Measurements from ENCODE around the gene CAMTA1.

The CAMTA1 gene

GRCh38 chr1:6861075-6861724 is 75.9 kb downstream of the CAMTA1 start:
- no peak for ATAC-seq
- TF ChIP-seq ISL1 (CRISPR knock-in tag; IDR thresholded peaks at IDR 0.05) (no peak), ZNF8 (CRISPR knock-in tag; IDR thresholded peaks at IDR 0.05) (no peak), ESRRG (CRISPR knock-in tag; IDR thresholded peaks at IDR 0.05) (no peak), PPARA (CRISPR knock-in tag; IDR thresholded peaks at IDR 0.05; ENCODE audit: borderline replicate concordance) (no peak), ZFP3 (CRISPR knock-in tag; IDR thresholded peaks at IDR 0.05) (no peak), RARB (CRISPR knock-in tag; IDR thresholded peaks at IDR 0.05) (no peak), TCF4 (CRISPR knock-in tag; IDR thresholded peaks at IDR 0.05; ENCODE audit: borderline replicate concordance) (no peak)
- TF ChIP-seq, protein P1, sequence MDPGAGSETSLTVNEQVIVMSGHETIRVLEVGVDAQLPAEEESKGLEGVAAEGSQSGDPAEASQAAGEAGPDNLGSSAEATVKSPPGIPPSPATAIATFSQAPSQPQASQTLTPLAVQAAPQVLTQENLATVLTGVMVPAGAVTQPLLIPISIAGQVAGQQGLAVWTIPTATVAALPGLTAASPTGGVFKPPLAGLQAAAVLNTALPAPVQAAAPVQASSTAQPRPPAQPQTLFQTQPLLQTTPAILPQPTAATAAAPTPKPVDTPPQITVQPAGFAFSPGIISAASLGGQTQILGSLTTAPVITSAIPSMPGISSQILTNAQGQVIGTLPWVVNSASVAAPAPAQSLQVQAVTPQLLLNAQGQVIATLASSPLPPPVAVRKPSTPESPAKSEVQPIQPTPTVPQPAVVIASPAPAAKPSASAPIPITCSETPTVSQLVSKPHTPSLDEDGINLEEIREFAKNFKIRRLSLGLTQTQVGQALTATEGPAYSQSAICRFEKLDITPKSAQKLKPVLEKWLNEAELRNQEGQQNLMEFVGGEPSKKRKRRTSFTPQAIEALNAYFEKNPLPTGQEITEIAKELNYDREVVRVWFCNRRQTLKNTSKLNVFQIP (CRISPR knock-in tag; IDR thresholded peaks at IDR 0.05; ENCODE audit: borderline replicate concordance, low read depth), result no peak

DNA sequence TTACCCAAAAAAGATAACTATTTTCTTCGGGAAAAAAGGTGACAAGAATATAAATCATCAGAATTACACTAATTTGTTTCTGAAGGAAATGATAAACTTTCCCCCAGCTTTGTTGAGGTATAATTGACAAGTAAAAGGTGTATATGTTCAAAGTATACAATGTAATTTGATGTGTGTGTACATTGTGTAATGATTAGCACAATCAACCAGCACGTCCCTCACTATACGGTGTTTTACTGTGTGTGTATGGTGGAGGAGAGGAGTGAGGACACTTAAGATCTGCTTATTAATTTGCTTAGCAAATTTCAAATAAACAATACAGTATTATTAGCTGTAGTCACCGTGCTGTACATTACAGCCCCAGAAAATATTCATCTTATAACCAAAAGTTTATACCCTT is 77.7 kb downstream of the CAMTA1 start:
- no peak for ATAC-seq
- TF ChIP-seq, protein P2, sequence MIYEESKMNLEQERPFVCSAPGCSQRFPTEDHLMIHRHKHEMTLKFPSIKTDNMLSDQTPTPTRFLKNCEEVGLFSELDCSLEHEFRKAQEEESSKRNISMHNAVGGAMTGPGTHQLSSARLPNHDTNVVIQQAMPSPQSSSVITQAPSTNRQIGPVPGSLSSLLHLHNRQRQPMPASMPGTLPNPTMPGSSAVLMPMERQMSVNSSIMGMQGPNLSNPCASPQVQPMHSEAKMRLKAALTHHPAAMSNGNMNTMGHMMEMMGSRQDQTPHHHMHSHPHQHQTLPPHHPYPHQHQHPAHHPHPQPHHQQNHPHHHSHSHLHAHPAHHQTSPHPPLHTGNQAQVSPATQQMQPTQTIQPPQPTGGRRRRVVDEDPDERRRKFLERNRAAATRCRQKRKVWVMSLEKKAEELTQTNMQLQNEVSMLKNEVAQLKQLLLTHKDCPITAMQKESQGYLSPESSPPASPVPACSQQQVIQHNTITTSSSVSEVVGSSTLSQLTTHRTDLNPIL (CRISPR knock-in tag; IDR thresholded peaks at IDR 0.05; ENCODE audit: low read depth), result no peak
- TF ChIP-seq TSHZ2 (CRISPR knock-in tag; IDR thresholded peaks at IDR 0.05) (no peak), RARB (CRISPR knock-in tag; IDR thresholded peaks at IDR 0.05) (no peak), ZC3H10 (CRISPR knock-in tag; IDR thresholded peaks at IDR 0.05) (no peak), ZFP30 (CRISPR knock-in tag; IDR thresholded peaks at IDR 0.05) (no peak), ZFP3 (CRISPR knock-in tag; IDR thresholded peaks at IDR 0.05) (no peak), TOX (CRISPR knock-in tag; IDR thresholded peaks at IDR 0.05; ENCODE audit: borderline replicate concordance) (no peak), ESRRG (CRISPR knock-in tag; IDR thresholded peaks at IDR 0.05) (no peak), OSR1 (CRISPR knock-in tag; IDR thresholded peaks at IDR 0.05) (no peak), BACH2 (CRISPR knock-in tag; IDR thresholded peaks at IDR 0.05; ENCODE audit: borderline replicate concordance) (no peak), TCF4 (CRISPR knock-in tag; IDR thresholded peaks at IDR 0.05; ENCODE audit: borderline replicate concordance) (no peak), GLIS3 (CRISPR knock-in tag; IDR thresholded peaks at IDR 0.05) (no peak), PPARA (CRISPR knock-in tag; IDR thresholded peaks at IDR 0.05; ENCODE audit: borderline replicate concordance) (no peak), ZNF70 (CRISPR knock-in tag; IDR thresholded peaks at IDR 0.05) (no peak), CSDC2 (CRISPR knock-in tag; IDR thresholded peaks at IDR 0.05) (no peak)
- TF ChIP-seq, protein P1 (CRISPR knock-in tag; IDR thresholded peaks at IDR 0.05; ENCODE audit: borderline replicate concordance, low read depth), result no peak
- TF ChIP-seq, protein P3, sequence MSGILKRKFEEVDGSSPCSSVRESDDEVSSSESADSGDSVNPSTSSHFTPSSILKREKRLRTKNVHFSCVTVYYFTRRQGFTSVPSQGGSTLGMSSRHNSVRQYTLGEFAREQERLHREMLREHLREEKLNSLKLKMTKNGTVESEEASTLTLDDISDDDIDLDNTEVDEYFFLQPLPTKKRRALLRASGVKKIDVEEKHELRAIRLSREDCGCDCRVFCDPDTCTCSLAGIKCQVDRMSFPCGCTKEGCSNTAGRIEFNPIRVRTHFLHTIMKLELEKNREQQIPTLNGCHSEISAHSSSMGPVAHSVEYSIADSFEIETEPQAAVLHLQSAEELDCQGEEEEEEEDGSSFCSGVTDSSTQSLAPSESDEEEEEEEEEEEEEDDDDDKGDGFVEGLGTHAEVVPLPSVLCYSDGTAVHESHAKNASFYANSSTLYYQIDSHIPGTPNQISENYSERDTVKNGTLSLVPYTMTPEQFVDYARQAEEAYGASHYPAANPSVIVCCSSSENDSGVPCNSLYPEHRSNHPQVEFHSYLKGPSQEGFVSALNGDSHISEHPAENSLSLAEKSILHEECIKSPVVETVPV (CRISPR knock-in tag; IDR thresholded peaks at IDR 0.05), result no peak

GRCh38 chr1:6864166-6864565 is 78.9 kb downstream of the CAMTA1 start:
- no peak for ATAC-seq

More at GRCh38 chr1:6864166-6864565, 78.9 kb downstream of the CAMTA1 start:
- TF ChIP-seq PATZ1 (CRISPR knock-in tag; IDR thresholded peaks at IDR 0.05; ENCODE audit: borderline replicate concordance) (no peak), TSHZ2 (CRISPR knock-in tag; IDR thresholded peaks at IDR 0.05) (no peak), ZC3H10 (CRISPR knock-in tag; IDR thresholded peaks at IDR 0.05) (no peak), OSR1 (CRISPR knock-in tag; IDR thresholded peaks at IDR 0.05) (no peak), ZFP30 (CRISPR knock-in tag; IDR thresholded peaks at IDR 0.05) (no peak), ZNF8 (CRISPR knock-in tag; IDR thresholded peaks at IDR 0.05) (no peak)
- TF ChIP-seq, protein P1 (CRISPR knock-in tag; IDR thresholded peaks at IDR 0.05; ENCODE audit: borderline replicate concordance, low read depth), result no peak
